GM08714 (cell line): ENCODE data around the gene SVOPL.

ENCODE experiments used
- H3K4me3 ChIP-seq: fragments of 200-500 bp; sonication (Bioruptor generic); 2 replicates; pipeline ENCODE4 v1.5.1; 2014; ENCODE audit warnings: mild to moderate bottlenecking, low read length, inconsistent platforms
- ZNF274 ChIP-seq: IDR thresholded peaks from 2 replicates; pipeline ENCODE4 v1.6.1; 2012; ENCODE audit warnings: mild to moderate bottlenecking, low read depth, low read length

Gene SVOPL

DNA sequence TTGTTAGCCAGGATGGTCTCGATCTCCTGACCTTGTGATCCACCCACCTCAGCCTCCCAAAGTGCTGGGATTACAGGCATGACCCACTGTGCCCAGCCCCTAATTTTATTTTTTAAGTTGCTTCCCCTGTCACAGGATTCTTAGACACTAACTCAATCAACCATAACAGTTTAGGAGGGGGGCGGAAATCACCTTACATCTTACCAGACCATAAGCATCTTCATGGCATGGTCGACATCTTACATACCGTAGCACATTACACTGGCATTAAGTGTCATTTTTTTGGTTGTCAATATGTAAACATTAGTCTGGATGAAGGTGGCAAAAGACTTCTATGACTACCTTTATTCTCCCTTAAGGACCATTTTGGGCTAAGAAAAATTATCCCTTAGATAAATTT, 145.5 kb downstream of the SVOPL start:
- TF ChIP-seq ZNF274, result no peak
- no peak overlapping the region for H3K4me3 ChIP-seq

DNA sequence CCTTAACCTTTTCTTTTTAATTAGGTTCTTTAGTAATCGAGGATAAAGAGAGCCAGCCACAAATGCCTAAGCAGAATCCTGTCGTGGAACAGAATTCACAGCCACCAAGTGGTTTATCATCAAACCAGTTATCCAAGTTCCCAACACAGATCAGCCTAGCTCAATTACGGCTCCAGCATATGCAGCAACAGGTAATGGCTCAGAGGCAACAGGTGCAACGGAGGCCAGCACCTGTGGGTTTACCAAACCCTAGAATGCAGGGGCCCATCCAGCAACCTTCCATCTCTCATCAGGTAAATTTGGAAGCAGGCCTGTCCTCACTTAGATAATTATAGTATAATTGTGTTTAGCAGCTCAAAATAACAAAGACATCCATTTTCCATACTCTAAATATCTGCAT, 146.5 kb downstream of the SVOPL start:
- no peak overlapping the region for H3K4me3 ChIP-seq
- no peak for TF ChIP-seq ZNF274

DNA sequence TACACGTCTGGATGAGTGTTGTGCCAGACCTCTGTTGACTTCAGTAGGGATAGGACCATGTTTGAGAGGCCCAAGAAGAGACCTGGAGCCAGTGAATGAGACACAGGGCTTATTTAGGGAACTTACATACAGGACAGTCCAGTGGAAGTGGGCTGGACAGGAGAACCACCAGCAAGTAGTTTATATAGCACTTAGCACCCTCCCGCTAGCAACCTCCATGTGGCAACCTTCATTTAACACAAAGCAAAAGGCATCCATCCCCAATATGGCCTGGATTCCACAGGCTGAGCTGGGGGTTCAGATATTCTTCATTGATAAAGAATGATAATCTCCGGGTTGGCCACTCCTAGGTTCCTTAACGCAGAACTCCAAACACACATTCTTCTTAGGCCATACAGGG, 147.4 kb downstream of the SVOPL start:
- H3K4me3 ChIP-seq, result no peak overlapping the region
- TF ChIP-seq ZNF274, result no peak

DNA sequence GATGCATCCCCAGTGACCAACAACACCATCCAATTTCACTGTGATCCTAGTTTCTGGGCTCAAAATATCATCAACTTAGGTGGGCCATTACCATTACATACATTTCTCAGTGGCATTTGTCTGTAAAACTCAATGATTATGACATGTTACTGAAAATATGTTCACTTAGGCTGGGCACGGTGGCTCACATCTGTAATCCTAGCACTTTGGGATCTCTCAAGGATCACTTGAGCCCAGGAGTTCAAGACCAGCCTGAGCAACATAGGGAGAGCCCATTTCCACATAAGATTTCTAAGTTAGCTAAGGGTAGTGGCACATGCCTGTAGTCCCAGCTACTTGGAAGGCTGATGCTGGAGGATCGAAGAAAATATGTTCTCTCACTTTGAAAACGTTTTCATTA, 150.1 kb downstream of the SVOPL start:
- H3K4me3 ChIP-seq, result no peak overlapping the region
- TF ChIP-seq ZNF274, result no peak

DNA sequence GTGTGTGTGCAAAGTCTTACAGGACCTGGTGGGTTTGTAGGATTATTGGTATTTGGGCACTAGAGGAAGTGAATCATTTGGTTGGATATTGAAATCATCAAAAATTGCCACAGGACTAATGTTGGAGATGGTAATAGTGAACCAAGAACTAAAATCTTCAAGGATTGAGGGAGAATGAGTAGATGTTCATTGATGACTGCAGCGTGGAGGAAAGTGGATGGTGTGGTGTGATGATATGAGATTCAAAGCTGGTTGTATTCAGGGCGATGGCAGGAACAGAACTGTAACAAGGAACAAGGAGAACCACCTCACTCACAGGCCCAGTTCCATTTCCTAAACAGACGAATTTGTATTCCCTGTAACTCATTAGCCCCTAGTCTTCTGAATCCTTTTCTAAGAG, 150.8 kb downstream of the SVOPL start:
- no peak for TF ChIP-seq ZNF274
- H3K4me3 ChIP-seq, result no peak overlapping the region

DNA sequence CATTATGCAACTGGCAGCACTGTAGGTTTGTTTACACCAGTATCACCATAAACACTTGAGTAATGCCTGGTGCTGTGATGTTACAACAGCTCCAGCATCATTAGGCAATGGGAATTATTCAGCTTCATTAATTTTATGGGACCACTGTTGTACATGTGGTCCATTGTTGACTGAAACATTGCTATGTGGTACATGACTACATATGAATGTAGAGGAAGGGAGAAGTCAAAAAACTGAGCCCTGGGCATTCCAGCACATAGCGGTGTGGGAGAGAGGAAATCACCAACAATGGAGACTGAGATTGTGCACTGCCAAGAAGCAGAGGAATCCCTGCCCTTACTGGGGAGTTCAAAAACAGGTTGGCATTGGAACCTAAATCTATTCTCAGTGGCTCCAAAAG, 152.1 kb downstream of the SVOPL start:
- TF ChIP-seq ZNF274, result no peak
- no peak overlapping the region for H3K4me3 ChIP-seq

DNA sequence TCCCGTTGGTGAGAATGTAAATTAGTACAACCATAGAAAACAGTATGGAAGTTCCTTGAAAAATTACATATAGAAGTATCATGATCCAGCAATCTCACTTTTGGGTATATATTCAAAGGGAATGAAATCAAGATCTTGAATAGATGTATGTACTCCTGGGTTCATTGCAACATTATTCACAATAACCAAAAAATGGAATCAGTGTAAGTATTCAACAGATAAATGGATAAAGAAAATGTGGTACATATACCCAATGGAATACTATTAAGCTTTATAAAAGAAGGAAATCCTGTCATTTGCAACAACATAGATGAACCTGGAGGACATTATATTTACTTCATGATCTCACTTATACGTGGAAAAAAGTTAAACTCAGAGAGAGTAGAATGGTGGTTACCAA, 154.3 kb downstream of the SVOPL start:
- no peak overlapping the region for H3K4me3 ChIP-seq
- TF ChIP-seq ZNF274, result no peak

DNA sequence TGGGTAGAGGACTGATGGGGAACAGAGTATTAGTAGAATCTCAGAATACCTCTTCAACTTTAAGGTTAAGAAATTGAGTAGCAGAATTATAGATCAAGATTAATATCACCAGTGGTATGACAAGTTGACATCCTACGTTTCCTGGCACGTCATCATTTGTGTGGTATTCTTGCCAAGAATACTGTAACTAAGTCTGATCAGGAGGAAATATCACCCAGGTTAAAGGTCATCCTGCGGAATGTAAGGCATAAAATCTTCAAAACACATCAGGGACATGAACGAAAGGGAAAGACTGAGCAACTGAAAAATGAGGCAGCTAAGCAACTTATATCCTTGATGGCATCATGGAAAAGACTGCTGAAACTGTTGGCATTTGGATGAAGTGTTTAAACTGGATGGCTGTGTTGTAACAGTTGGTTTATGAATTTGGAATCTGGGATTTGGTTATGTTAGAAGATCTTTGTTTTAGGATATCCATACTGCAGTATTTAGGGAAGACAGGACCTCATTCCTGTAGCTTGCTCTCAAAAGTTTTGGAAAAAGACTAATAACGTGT, 155.0 kb downstream of the SVOPL start:
- no peak overlapping the region for H3K4me3 ChIP-seq
- TF ChIP-seq ZNF274, result no peak

DNA sequence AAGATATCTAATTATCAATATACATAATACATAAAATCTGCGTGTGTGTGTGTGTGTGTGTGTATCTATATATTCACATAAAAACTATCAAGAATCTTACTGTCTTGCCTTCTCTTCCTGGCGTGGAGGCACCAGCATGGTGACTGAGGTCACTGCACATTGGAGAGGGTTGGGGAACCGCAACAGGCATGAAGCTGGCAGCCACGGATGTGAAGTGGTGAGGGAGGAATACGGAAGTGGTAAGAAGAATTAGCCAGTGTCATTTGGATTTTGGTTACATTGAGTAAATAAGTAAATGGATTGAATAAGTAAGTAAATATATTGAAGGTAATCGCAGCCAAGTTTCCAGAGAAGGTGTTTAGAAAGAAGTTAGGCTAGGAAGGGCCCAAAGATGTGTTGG, 156.0 kb downstream of the SVOPL start:
- H3K4me3 ChIP-seq, result no peak overlapping the region
- no peak for TF ChIP-seq ZNF274
